GM12878 (cell line): ENCODE data around the gene MARVELD1. TPM values are rescaled to one million over a fixed set of nuclear protein-coding genes. Genes with fewer than 3 reads are reported as not detected.

Source experiments
- ATAC-seq: fragments of 200-7000 bp; cut with Tn5 transposase; 3 replicates; pipeline ENCODE4 v1.9.1; 2020; ENCODE audit warnings: mild to moderate bottlenecking, moderate library complexity
- BruUV-seq: library from RNA; stranded (reverse); fragments of 400-500 nt; replicated peaks from 2 replicates; lab custom pipeline; 2021; lab: Mats Ljungman, UMichigan
- CTCF ChIA-PET: fragments of 300-600 bp; sonication (Branson Sonifier 250); formaldehyde crosslinking; extraction: SDS; loops from one replicate; lab custom pipeline; 2021; ENCODE audit warnings: inconsistent platforms; lab: Yijun Ruan, JAX
- POLR2A ChIA-PET: fragments of 350-600 bp; formaldehyde crosslinking; extraction: SDS; loops from one replicate; lab custom pipeline; 2021; ENCODE audit warnings: inconsistent platforms; lab: Charles Lee
- RAD21 ChIA-PET: fragments of 300-600 bp; sonication (Branson Sonifier 250); formaldehyde crosslinking; loops from one replicate; lab custom pipeline; 2023; ENCODE audit warnings: antibody characterized with exemption; ENCODE audit not compliant: unreplicated experiment; lab: Charles Lee
- SMC1A ChIA-PET: fragments of 300-600 bp; sonication (Branson Sonifier 250); formaldehyde crosslinking; loops from one replicate; lab custom pipeline; 2023; ENCODE audit not compliant: unreplicated experiment, uncharacterized antibody; lab: Charles Lee
- DNase-seq: peaks from one replicate; pipeline ENCODE4 v3.0.0-alpha.2; 2011; ENCODE audit warnings: low read depth, low spot score
- FAIRE-seq: peaks from 3 replicates; lab custom pipeline; 2011; peaks lifted over from hg19 to GRCh38; lab: Jason Lieb, UNC
- H2AFZ ChIP-seq: 2 replicates; pipeline ENCODE4 v1.6.0; 2011; ENCODE audit warnings: low read depth, low read length, control low read depth; ENCODE audit not compliant: control insufficient read depth
- H3K27ac ChIP-seq: 2 replicates; pipeline ENCODE4 v1.5.1; 2011; ENCODE audit warnings: control low read depth; ENCODE audit not compliant: control insufficient read depth, insufficient read depth
- H3K27me3 ChIP-seq, 2 experiments: replicated peaks in 1 of 2; 2 replicates each; pipeline versions ENCODE4 v1.6.0 to v1.6.1; 2011; ENCODE audit warnings: low read length in 1 of 2; ENCODE audit not compliant: control insufficient read depth in 2 of 2, insufficient read depth in 2 of 2
- H3K36me3 ChIP-seq, 2 experiments: 2 replicates each; pipeline ENCODE4 v1.5.1; 2011; ENCODE audit warnings: low read length in 1 of 2; ENCODE audit not compliant: control insufficient read depth in 2 of 2, insufficient read depth in 2 of 2
- H3K4me1 ChIP-seq: 2 replicates; pipeline ENCODE4 v1.6.1; 2011; ENCODE audit warnings: mild to moderate bottlenecking, low read length, moderate library complexity, mixed read lengths; ENCODE audit not compliant: control insufficient read depth, insufficient read depth
- H3K4me2 ChIP-seq: 2 replicates; pipeline ENCODE4 v1.6.0; 2011; ENCODE audit warnings: control low read depth; ENCODE audit not compliant: control insufficient read depth, insufficient read depth
- H3K4me3 ChIP-seq: fragments of 200-600 bp; sonication (generic); 2 replicates; pipeline ENCODE4 v1.5.1; 2016
- H3K79me2 ChIP-seq: 2 replicates; pipeline ENCODE4 v1.6.0; 2011; ENCODE audit warnings: low read length; ENCODE audit not compliant: control insufficient read depth, insufficient read depth
- H3K9ac ChIP-seq: 2 replicates; pipeline ENCODE4 v1.8.0; 2011; ENCODE audit warnings: low read length, control low read depth, mixed read lengths; ENCODE audit not compliant: control insufficient read depth, insufficient read depth
- H3K9me3 ChIP-seq: replicated peaks from 3 replicates; pipeline ENCODE4 v1.5.1; 2011; ENCODE audit warnings: mild to moderate bottlenecking, low read length; ENCODE audit not compliant: control insufficient read depth, insufficient read depth
- H4K20me1 ChIP-seq: 2 replicates; pipeline ENCODE4 v1.6.0; 2011; ENCODE audit not compliant: control insufficient read depth, insufficient read depth
- BRCA1 ChIP-seq: IDR thresholded peaks from 2 replicates; pipeline ENCODE4 v1.6.1; 2011; ENCODE audit warnings: low read depth, low read length, improper control_type of control experiment
- CBX3 ChIP-seq: fragments of 200-600 bp; sonication (generic); IDR thresholded peaks from 2 replicates; pipeline ENCODE4 v1.6.1; 2016; ENCODE audit warnings: low read depth, borderline replicate concordance
- ETV6 ChIP-seq, 2 experiments: fragments of 450-650 bp in 1 of 2; IDR thresholded peaks in 1 of 2; conservative IDR thresholded peaks in 1 of 2; 2 replicates each; pipeline ENCODE4 v1.6.1; 2014; ENCODE audit warnings: antibody characterized with exemption in 1 of 2, borderline replicate concordance in 1 of 2, low read depth in 1 of 2, mild to moderate bottlenecking in 1 of 2, moderate library complexity in 1 of 2
- MEF2A ChIP-seq: IDR thresholded peaks from 2 replicates; pipeline ENCODE4 v1.6.1; 2011; ENCODE audit warnings: low read depth, mild to moderate bottlenecking, low read length, moderate library complexity; ENCODE audit not compliant: insufficient read depth
- MEF2B ChIP-seq: fragments of 450-650 bp; IDR thresholded peaks from 2 replicates; pipeline ENCODE4 v1.6.1; 2018; ENCODE audit warnings: mild to moderate bottlenecking, moderate library complexity; ENCODE audit not compliant: partially characterized antibody, poor library complexity, severe bottlenecking
- NRF1 ChIP-seq: conservative IDR thresholded peaks from 2 replicates; pipeline ENCODE4 v1.6.1; 2011; ENCODE audit warnings: mild to moderate bottlenecking, low read depth, low read length, improper control_type of control experiment
- POLR2AphosphoS2 ChIP-seq: IDR thresholded peaks from 2 replicates; pipeline ENCODE4 v1.6.1; 2011; ENCODE audit warnings: low read depth, mild to moderate bottlenecking, low read length, improper control_type of control experiment, moderate library complexity
- RFX5 ChIP-seq: IDR thresholded peaks from 2 replicates; pipeline ENCODE4 v1.6.1; 2011; ENCODE audit warnings: low read depth, low read length, improper control_type of control experiment
- SMC3 ChIP-seq: IDR thresholded peaks from 2 replicates; pipeline ENCODE4 v1.6.1; 2011; ENCODE audit warnings: low read length, improper control_type of control experiment, borderline replicate concordance
- TARDBP ChIP-seq: IDR thresholded peaks from 2 replicates; pipeline ENCODE4 v1.6.1; 2016; ENCODE audit warnings: borderline replicate concordance
- ZSCAN29 ChIP-seq: fragments of 450-650 bp; IDR thresholded peaks from 2 replicates; pipeline ENCODE4 v1.6.1; 2017; ENCODE audit warnings: mild to moderate bottlenecking, moderate library complexity
- WGBS: methylation state at CpG from one replicate; pipeline ENCODE4 v1.1.6; 2016; ENCODE audit warnings: low lambda C conversion rate; ENCODE audit not compliant: insufficient replicate concordance, insufficient coverage; ENCODE audit errors: missing lambda C conversion rate; 5-methylcytosine and 5-hydroxymethylcytosine counted together
- in situ Hi-C: fragments of 300-500 bp; cut with MboI; formaldehyde crosslinking; loops from 9 replicates; pipeline ENCODE4 v1.14.3; 2018; ENCODE audit warnings: mixed read lengths
- intact Hi-C: fragments of 100-400 bp; cut with micrococcal nuclease; formaldehyde crosslinking; loops from one replicate; pipeline ENCODE4 v1.14.2; 2022; ENCODE audit not compliant: unreplicated experiment
- polyA plus RNA-seq, 11 experiments: library from polyadenylated mRNA; depleted of rRNA in 4 of 11; unstranded in 6 of 11; stranded (reverse) in 5 of 11; fragments of >200 nt; fragmentation: Nextera tagmentation in 4 of 11; fragmentation: Illumina TruSeq in 1 of 11; extraction: Ambion mirVana in 4 of 11; extraction: Trizol in 1 of 11; gene quantifications; 1 replicate in 1 of 11; 2 replicates in 10 of 11; pipeline versions ENCODE4 v1.2.1 to v1.2.3, GENCODE V29; 2011 to 2016; ENCODE audit warnings: inconsistent platforms in 2 of 11, missing spikeins in 2 of 11, low read depth in 1 of 11
- total RNA-seq, 4 experiments: library from RNA; depleted of rRNA in 3 of 4; stranded (reverse); fragments of >200 nt in 3 of 4; fragmentation: Illumina TruSeq in 1 of 4; extraction: Trizol in 1 of 4; gene quantifications; 2 replicates each; pipeline versions ENCODE4 v1.2.1 to v1.2.3, GENCODE V29; 2013 to 2021
- TF ChIP-seq, protein P1 (sequence below): fragments of 450-650 bp; formaldehyde crosslinking; IDR thresholded peaks from 2 replicates; pipeline ENCODE4 v1.4.0; 2020; ENCODE audit warnings: mild to moderate bottlenecking, moderate library complexity

Gene MARVELD1
- total and polyA plus RNA-seq, 10 of the 15 experiments (the other 5 are each of a cell fraction or from before 2014, with no cell fraction given) = 0.54 to 8.4 (median 3.2) TPM

DNA sequence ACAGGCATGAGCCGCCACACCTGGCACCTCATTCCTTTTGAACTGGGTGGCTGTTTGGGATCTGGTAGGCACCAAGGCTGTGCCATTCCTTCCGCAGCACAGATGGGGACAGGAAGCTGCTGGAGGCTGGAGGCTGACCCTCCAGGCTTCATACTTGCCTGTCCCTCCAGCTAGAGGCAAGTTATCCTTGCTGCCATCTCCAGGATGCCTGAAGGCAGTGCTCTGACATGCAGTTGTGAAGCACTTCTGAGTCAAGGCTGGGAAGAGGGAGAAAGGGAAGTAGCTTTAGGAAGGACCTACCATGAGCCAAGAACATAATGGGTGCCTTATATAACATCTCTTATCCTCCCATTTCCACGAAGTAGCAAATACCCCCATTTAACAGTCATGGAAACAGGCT, 9.5 kb downstream of the MARVELD1 start:
- Histone ChIP-seq H3K9ac (no peak overlapping the region), H4K20me1 (no peaks in the 10 kb centered on the region), H3K79me2 (no peaks in the 10 kb centered on the region), H3K4me2 (no peak overlapping the region), H3K9me3 (no peaks in the 10 kb centered on the region; the same call in 2 of the 3 replicates), H3K27me3 (no peaks in the 10 kb centered on the region), H3K27ac (no peak overlapping the region), H2AFZ (no peak overlapping the region), H3K4me3 (no peak overlapping the region), H3K4me1 (no peaks in the 10 kb centered on the region), H3K36me3 (no peaks in the 10 kb centered on the region)
- DNase-seq (no peak), FAIRE-seq (no peak), ATAC-seq (no peak)
- TF ChIP-seq CBX3 = no peak
- ChIA-PET CTCF (interaction anchor here (0.9 to 21.5 kb wide), 4 partner anchors 9 to 37 kb away, joined by 4 to 416 read pairs (median 15); partner anchors contain the start of genes AVPI1, MARVELD1 and ZFYVE27), POLR2A (no interaction called here), RAD21 (interaction anchor here (1.1 kb wide), 2 partner anchors 22 to 36 kb away, joined by 3 to 4 read pairs; partner anchors contain the start of gene AVPI1), SMC1A (interaction anchor here (0.6 kb wide), 1 partner anchor 9 kb away, joined by 3 read pairs; no protein-coding TSS in a partner anchor)
- in situ Hi-C loops (no loop called here), intact Hi-C loops (no loop called here)
- BruUV-seq = no TSS peak
- WGBS = 44% methylated on average over 3 of the region's 3 CpGs

DNA sequence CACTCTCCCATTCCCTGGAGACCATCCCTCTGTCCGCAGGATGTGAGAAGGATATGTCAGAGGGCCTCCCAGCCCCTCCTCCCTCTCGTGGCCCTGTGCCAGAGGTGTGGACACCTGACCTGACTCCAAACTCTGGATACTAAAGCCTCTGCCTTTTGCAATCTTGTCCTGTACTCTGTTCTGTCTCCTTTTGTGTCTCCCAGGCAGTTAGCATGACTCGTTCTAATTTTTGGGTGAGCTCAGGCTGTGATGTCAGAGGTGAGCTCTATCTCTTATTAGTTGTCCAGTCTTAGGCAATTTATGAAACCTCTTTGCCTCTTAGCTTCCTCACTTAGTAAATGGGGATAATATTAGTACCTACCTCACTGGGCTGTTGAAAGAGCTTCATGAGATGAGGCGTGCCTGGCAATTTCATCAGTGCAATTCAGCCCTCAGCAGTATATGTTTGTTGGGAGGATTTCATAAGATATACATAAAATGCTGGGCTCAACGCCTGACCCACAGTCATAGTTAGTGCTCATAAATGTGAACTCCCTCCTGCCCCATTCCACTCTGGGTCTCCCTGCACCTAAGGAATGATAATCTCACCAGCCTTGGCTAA, 10.9 kb downstream of the MARVELD1 start:
- no peak for ATAC-seq
- no peak for FAIRE-seq
- no peaks in the 10 kb centered on the region for H3K36me3 ChIP-seq
- H3K4me3 ChIP-seq = no peak overlapping the region
- no peak overlapping the region for H3K27ac ChIP-seq
- H3K4me2 ChIP-seq = no peak overlapping the region
- intact Hi-C loops = no loop called here
- ChIA-PET POLR2A (interaction anchor here (1.3 kb wide), 1 partner anchor 10 kb away, joined by 4 read pairs; no protein-coding TSS in a partner anchor), SMC1A (interaction anchor here (0.8 to 1.6 kb wide), 8 partner anchors 11 to 33 kb away, joined by 3 to 6 read pairs (median 4); no protein-coding TSS in a partner anchor), CTCF (interaction anchor here (1.3 to 21.5 kb wide), 3 partner anchors 11 to 38 kb away, joined by 8 to 416 read pairs (median 26); partner anchors contain the start of genes AVPI1, MARVELD1 and ZFYVE27), RAD21 (interaction anchor here (1.0 to 1.5 kb wide), 5 partner anchors 15 to 47 kb away, joined by 3 to 5 read pairs (median 3); partner anchors contain the start of gene AVPI1)
- no peak overlapping the region for H2AFZ ChIP-seq
- H3K9me3 ChIP-seq = no peaks in the 10 kb centered on the region; the same call in 2 of the 3 replicates
- in situ Hi-C loops = no loop called here
- BruUV-seq = no TSS peak
- no peak for DNase-seq
- H3K79me2 ChIP-seq = no peaks in the 10 kb centered on the region
- no peak overlapping the region for H3K9ac ChIP-seq
- WGBS = 28% methylated on average over 5 of the region's 5 CpGs
- no peaks in the 10 kb centered on the region for H4K20me1 ChIP-seq
- no peaks in the 10 kb centered on the region for H3K4me1 ChIP-seq
- H3K27me3 ChIP-seq = no peaks in the 10 kb centered on the region
- TF ChIP-seq SMC3 (no peak), RFX5 (no peak), NRF1 (no peak), ETV6 (conservative IDR thresholded peaks at IDR 0.05 in 1 of 2, IDR thresholded peaks at IDR 0.05 in 1 of 2; ENCODE audit: borderline replicate concordance in 1 of 2, low read depth in 1 of 2) (no peak), ZSCAN29 (no peak), BRCA1 (no peak), TARDBP (no peak), MEF2B (no peak), MEF2A (no peak), POLR2AphosphoS2 (no peak)
- TF ChIP-seq, protein P1, sequence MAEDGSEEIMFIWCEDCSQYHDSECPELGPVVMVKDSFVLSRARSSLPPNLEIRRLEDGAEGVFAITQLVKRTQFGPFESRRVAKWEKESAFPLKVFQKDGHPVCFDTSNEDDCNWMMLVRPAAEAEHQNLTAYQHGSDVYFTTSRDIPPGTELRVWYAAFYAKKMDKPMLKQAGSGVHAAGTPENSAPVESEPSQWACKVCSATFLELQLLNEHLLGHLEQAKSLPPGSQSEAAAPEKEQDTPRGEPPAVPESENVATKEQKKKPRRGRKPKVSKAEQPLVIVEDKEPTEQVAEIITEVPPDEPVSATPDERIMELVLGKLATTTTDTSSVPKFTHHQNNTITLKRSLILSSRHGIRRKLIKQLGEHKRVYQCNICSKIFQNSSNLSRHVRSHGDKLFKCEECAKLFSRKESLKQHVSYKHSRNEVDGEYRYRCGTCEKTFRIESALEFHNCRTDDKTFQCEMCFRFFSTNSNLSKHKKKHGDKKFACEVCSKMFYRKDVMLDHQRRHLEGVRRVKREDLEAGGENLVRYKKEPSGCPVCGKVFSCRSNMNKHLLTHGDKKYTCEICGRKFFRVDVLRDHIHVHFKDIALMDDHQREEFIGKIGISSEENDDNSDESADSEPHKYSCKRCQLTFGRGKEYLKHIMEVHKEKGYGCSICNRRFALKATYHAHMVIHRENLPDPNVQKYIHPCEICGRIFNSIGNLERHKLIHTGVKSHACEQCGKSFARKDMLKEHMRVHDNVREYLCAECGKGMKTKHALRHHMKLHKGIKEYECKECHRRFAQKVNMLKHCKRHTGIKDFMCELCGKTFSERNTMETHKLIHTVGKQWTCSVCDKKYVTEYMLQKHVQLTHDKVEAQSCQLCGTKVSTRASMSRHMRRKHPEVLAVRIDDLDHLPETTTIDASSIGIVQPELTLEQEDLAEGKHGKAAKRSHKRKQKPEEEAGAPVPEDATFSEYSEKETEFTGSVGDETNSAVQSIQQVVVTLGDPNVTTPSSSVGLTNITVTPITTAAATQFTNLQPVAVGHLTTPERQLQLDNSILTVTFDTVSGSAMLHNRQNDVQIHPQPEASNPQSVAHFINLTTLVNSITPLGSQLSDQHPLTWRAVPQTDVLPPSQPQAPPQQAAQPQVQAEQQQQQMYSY (CRISPR knock-in tag) = no peak
